Omental fat pad (tissue), 4 donors: ENCODE results near the gene RNF17. TPM values are rescaled to one million over a fixed set of nuclear protein-coding genes. Genes with fewer than 3 reads are reported as not detected.

ENCODE experiments used
- ATAC-seq: fragments of 150-250 bp; one replicate; pipeline ENCODE4 v1.9.1; 2016; ENCODE audit warnings: mild to moderate bottlenecking, moderate library complexity; ENCODE audit not compliant: low FRiP score
- DNase-seq: peaks from one replicate; pipeline ENCODE4 v3.0.0-alpha.2; 2019; ENCODE audit warnings: low spot score
- total RNA-seq, 4 donors: library from RNA; depleted of rRNA; stranded (reverse); fragments of >200 nt; gene quantifications; one replicate each; pipeline ENCODE4 v1.1.0, GENCODE V29; 2016
- TF ChIP-seq, protein P1 (sequence below), 3 donors: fragments of 450-650 bp; IDR thresholded peaks; one replicate each; pipeline ENCODE4 v1.5.1; 2016 to 2017; ENCODE audit warnings: antibody characterized with exemption in 3 of 3, mild to moderate bottlenecking in 3 of 3, moderate library complexity in 2 of 3

Gene RNF17
- total RNA-seq, 4 donors from 2014 or later, result 0.28 to 0.32 TPM; not detected in 2

DNA sequence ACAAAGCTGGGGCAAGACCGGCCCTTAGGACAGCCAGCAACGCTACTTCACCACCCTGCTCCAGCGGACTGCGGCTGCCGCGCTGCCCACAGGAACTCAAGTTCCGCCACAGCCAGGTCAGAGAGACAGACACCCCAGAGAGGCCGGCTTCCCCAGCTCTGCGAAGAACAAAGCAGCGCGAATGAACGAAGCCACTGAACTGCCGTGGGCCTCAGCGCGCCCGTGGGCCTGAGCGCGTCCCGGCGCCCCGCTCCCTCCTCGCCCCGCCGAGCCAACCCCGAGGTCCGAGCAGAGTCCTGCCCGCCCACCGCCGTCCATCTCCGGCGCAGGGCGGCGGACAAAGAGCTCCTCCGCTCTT is 158.4 kb downstream of the RNF17 start:
- DNase-seq (no peak), ATAC-seq (peak; percentile 26)

DNA sequence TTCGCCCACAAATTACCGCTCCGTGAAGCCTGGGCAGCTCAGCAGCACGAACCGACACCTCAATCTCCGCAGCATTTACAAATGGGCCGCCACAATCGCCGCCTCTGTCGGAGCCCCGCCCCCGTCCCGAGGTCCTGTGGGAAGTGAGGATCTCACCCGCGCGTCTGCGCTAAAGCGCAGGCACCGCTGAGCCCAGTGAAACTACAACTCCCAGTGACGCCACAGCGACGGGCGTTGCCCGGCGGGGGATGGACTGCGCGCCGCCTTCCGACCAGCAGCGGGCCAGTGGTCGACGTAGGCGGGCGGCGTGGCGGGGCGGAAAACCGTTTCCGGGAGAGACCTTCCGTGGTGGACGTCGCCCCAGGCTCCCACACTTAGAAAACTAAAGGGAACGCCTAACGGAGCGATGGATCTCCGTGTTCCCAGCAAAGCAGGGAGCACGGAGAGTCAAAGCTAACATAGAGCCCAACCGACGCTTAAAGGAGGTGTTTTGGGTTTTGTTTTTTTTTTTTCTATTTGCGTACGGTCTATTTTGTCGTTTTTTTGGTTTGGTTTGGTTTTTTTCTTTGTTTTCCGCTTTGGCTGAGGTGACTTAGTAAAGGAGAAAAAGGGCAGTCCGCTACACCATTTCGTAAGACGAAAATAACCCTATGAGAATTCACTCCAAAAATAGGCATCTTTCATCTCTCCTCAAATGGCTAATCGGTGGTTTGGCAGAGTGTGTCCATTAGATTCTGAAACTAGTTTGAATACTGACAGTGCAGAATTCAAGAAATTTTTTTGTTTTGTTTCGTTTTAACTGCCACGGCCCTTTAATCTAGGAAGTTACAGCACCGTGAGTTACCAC is 159.0 kb downstream of the RNF17 start:
- TF ChIP-seq, protein P1, sequence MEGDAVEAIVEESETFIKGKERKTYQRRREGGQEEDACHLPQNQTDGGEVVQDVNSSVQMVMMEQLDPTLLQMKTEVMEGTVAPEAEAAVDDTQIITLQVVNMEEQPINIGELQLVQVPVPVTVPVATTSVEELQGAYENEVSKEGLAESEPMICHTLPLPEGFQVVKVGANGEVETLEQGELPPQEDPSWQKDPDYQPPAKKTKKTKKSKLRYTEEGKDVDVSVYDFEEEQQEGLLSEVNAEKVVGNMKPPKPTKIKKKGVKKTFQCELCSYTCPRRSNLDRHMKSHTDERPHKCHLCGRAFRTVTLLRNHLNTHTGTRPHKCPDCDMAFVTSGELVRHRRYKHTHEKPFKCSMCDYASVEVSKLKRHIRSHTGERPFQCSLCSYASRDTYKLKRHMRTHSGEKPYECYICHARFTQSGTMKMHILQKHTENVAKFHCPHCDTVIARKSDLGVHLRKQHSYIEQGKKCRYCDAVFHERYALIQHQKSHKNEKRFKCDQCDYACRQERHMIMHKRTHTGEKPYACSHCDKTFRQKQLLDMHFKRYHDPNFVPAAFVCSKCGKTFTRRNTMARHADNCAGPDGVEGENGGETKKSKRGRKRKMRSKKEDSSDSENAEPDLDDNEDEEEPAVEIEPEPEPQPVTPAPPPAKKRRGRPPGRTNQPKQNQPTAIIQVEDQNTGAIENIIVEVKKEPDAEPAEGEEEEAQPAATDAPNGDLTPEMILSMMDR (IDR thresholded peaks at IDR 0.05), result no peak
- ATAC-seq (peak; percentile 100), DNase-seq (peak; percentile 86)

More for the DNA sequence above, 158.4 kb downstream of the RNF17 start:
- TF ChIP-seq, protein P1 (IDR thresholded peaks at IDR 0.05), result no peak

GRCh38 chr13:24925318-24926231 is 161.6 kb downstream of the RNF17 start:
- DNase-seq, result no peak
- ATAC-seq, result no peak
- TF ChIP-seq, protein P1 (IDR thresholded peaks at IDR 0.05), result no peak

GRCh38 chr13:24927810-24928404 is 163.9 kb downstream of the RNF17 start:
- TF ChIP-seq, protein P1 (IDR thresholded peaks at IDR 0.05), result no peak
- no peak for DNase-seq
- ATAC-seq, result no peak

- TF ChIP-seq, protein P1 (IDR thresholded peaks at IDR 0.05), result no peak
- DNase-seq (no peak), ATAC-seq (no peak)
Measured at GRCh38 chr13:24929196-24929595, 165.2 kb downstream of the RNF17 start.

Other genes with a start within 250 kb of the RNF17 start
- not detected for gene ATP12A, start 83.8 kb upstream of the RNF17 start, total RNA-seq